ENCODE results near the gene TIMP3.

Gene TIMP3

DNA sequence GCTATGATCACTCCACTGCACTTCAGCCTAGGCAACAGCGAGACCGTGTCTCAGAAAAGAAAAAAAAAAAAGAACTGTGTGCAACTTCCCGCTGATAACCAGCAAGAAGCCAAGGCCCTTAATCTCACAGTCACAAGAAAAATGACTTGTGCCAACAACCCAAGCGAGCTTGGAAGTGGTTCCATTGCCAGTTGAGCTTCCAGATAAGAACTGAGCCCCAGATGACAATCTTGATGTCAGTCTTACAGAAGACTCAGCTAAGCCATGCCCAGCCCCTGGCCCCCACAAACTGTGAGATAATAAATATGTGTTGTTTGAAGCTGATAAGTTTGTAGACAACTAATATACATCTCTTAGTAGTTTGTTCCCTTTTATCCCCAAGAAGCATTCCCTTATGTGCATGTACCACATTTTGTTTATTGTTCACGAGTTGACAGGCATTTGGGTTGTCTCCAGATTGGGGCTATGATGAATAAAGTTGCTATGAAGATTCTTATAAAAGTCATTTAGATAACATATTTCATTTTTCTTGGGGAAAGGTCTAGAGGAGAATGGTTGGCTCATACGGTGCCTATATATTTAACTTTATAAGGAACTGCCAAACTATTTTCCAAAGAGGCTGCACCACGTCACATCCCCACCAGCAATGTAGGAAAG is 85.9 kb downstream of the TIMP3 start:
- TF ChIP-seq, protein P1, sequence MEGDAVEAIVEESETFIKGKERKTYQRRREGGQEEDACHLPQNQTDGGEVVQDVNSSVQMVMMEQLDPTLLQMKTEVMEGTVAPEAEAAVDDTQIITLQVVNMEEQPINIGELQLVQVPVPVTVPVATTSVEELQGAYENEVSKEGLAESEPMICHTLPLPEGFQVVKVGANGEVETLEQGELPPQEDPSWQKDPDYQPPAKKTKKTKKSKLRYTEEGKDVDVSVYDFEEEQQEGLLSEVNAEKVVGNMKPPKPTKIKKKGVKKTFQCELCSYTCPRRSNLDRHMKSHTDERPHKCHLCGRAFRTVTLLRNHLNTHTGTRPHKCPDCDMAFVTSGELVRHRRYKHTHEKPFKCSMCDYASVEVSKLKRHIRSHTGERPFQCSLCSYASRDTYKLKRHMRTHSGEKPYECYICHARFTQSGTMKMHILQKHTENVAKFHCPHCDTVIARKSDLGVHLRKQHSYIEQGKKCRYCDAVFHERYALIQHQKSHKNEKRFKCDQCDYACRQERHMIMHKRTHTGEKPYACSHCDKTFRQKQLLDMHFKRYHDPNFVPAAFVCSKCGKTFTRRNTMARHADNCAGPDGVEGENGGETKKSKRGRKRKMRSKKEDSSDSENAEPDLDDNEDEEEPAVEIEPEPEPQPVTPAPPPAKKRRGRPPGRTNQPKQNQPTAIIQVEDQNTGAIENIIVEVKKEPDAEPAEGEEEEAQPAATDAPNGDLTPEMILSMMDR (IDR thresholded peaks at IDR 0.05; ENCODE audit: extremely low read depth, missing control alignments), result no peak
- DNase-seq (ENCODE audit: low spot score), result no peak

DNA sequence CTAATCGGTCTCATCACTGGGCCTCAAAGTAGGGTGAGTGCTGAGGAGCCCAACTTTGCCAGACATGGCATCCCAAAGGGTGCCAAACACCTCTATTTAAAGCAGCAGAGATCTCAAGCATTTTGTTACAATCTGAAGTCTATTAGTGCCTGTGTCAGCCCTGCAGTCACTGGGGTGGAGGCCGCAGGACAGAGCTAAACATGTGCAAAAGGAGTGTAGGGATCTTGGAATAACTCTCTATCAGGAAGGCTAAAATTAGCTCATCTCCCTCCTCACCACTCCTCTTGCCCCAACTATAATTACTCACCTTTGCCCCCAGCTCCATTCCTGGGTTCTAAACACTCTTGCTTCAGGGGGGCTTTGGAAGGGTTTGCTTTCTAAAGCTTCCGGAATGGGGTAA is 87.5 kb downstream of the TIMP3 start:
- TF ChIP-seq, protein P1 (IDR thresholded peaks at IDR 0.05; ENCODE audit: extremely low read depth, missing control alignments), result no peak
- DNase-seq (ENCODE audit: low spot score), result no peak

DNA sequence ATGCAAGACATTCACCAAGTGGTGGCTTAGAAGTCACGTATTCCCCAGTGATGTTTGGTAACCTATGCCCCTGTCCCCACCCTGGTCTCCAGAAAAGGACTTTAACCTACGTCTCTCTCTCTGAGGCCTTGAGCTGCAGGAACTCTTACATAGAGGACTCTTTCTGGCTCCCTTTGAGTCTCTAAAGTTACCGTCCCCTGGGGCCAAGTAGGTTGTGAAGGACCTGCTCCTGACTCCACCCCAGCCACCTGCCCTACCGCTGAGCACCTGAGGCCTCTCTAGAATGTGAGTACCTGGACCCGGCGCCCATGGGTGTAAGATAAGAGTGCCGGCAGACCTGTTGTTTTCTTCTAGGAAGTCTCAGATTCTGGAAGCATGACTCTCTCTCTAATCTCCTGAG is 95.4 kb downstream of the TIMP3 start:
- TF ChIP-seq, protein P1 (IDR thresholded peaks at IDR 0.05; ENCODE audit: extremely low read depth, missing control alignments), result no peak
- no peak for DNase-seq (ENCODE audit: low spot score)

- TF ChIP-seq, protein P1 (IDR thresholded peaks at IDR 0.05; ENCODE audit: extremely low read depth, missing control alignments), result no peak
- no peak for DNase-seq (ENCODE audit: low spot score)
Observed at GRCh38 chr22:32897400-32897799, 95.9 kb downstream of the TIMP3 start.

DNA sequence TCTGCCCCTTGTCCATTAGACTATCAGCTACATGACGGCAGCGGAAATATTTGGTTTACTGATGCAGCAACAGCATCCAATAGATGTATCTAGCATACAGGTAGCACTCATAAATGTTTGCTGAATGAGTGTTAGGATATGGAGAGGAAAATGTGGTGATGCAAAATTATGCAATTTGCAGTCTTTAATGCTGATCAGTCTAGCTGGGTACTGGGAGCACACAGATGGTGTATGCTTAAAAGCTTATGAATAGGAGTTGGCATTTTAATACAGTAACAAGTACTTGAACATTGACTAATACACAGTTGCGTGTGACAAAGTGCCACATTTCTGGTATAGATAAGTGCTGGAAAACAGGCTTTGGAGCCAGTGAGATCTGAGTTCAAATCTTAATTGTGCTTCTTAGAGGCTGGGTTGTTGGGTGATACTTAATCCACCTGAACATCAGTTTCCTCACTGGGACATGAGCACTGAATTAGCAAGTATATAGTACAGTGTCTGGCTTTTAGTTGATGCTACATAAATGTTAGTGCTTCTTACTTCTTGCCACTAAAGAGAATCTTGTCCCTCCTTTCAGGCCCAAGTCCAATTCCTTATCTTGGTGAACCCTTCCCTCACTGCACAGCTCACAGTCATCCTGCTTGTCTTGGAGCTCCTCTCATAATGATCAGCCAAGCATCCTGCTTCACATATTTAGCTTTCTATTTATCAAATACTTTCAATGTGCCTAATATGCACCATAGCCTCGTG is 99.6 kb downstream of the TIMP3 start:
- DNase-seq (ENCODE audit: low spot score), result no peak
- TF ChIP-seq, protein P1 (IDR thresholded peaks at IDR 0.05; ENCODE audit: extremely low read depth, missing control alignments), result no peak

- TF ChIP-seq, protein P1 (IDR thresholded peaks at IDR 0.05; ENCODE audit: extremely low read depth, missing control alignments), result no peak
- no peak for DNase-seq (ENCODE audit: low spot score)
Observed at GRCh38 chr22:32901925-32902324, 100.4 kb downstream of the TIMP3 start.

DNA sequence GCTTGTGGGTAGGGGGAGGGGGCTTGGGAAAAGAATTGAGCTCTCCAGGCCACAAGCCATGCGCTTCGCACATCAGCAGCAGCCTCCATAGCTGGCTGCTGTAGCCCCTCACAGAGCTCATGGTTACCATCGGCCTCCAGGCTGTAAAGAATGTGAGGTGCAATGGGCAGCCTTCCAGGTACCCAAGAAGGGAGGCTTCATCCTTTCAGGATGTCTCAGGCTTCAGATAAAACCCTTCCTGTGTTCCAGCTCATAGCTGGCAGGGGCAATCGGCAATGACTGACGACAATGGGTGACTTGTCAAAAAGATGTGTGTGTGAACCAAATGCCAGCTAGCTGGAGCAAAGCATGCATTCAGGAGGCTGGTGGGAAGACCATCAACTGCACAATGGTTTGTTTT is 102.0 kb downstream of the TIMP3 start:
- DNase-seq (ENCODE audit: low spot score), result no peak
- TF ChIP-seq, protein P1 (IDR thresholded peaks at IDR 0.05; ENCODE audit: extremely low read depth, missing control alignments), result no peak

Data from GM20000 (cell line).